HEK293 (cell line): ENCODE measurements around the gene FAM120A.

Experiments
- CTCF ChIP-seq: fragments of 450-650 bp; formaldehyde crosslinking; IDR thresholded peaks from 2 replicates; pipeline ENCODE4 v1.5.1; 2016; ENCODE audit warnings: missing biosample characterization, missing genetic modification characterization
- KLF8 ChIP-seq: fragments of 450-650 bp; formaldehyde crosslinking; IDR thresholded peaks from 2 replicates; pipeline ENCODE4 v1.5.1; 2016; ENCODE audit warnings: missing biosample characterization, missing genetic modification characterization
- ZNF391 ChIP-seq: fragments of 450-650 bp; formaldehyde crosslinking; IDR thresholded peaks from 2 replicates; pipeline ENCODE4 v1.5.1; 2016; ENCODE audit warnings: low read depth, missing biosample characterization, missing genetic modification characterization, borderline replicate concordance
- ZNF704 ChIP-seq: fragments of 450-650 bp; formaldehyde crosslinking; IDR thresholded peaks from 2 replicates; pipeline ENCODE4 v1.5.1; 2016; ENCODE audit warnings: missing biosample characterization, missing genetic modification characterization

- TF ChIP-seq CTCF: no peak
- no peak for TF ChIP-seq KLF8 (tag by site-specific recombination)
- TF ChIP-seq ZNF704 (tag by site-specific recombination): no peak
- TF ChIP-seq ZNF391 (tag by site-specific recombination): no peak
Observed at GRCh38 chr9:93509084-93509483, 57.6 kb downstream of the FAM120A start.
